HG03159 (cell line): Measurements from ENCODE around the gene WNK2.

Source experiments
- ATAC-seq: cut with Tn5 transposase; IDR thresholded peaks from one replicate; pipeline ENCODE4 v1.9.1; 2021; ENCODE audit warnings: mild to moderate bottlenecking, moderate library complexity; ENCODE audit not compliant: unreplicated experiment

The WNK2 gene

GRCh38 chr9:93198117-93198837 is 14.3 kb downstream of the WNK2 start:
- no peak for ATAC-seq

GRCh38 chr9:93198838-93199625 is 15.1 kb downstream of the WNK2 start:
- no peak for ATAC-seq

GRCh38 chr9:93200449-93200742 is 16.5 kb downstream of the WNK2 start:
- ATAC-seq, result no peak

- no peak for ATAC-seq
Observed at GRCh38 chr9:93200989-93201334, 17.0 kb downstream of the WNK2 start.

DNA sequence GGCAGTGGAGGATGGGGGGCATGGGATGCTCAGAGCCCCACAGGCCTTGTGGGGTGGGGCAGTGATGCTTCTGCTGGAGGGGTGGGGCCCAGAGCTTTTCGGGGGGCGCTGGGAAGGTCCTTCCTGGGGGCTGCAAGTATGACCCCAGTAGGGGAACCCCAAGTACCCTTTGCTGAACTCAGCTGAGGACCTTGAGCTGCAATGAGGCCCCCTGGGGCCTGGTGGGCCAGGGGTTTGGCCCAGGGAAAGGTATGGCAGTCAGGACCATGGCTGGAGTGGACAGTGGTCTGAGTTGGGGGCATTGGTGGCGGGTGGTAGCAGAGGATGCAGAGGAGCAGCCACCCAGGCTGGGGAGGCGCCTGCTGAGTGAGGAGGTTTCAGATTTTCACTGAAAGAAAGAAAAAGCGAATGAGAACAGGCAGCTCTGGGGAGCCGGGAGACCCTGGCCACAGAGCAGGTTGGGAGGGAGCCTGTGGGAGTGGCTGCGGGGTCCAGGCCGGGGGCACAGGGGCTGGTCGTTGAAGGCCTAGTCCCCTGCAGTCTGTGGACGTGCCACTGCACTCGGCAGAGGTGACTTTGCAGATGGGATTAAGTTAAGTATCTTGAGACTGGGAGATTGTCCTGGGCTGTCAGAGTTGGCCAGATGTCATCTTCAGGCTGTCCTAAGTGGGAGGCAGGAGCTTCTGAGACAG is 19.2 kb downstream of the WNK2 start:
- ATAC-seq, result no peak

GRCh38 chr9:93203718-93204469 is 20.0 kb downstream of the WNK2 start:
- no peak for ATAC-seq

GRCh38 chr9:93204470-93205043 is 20.6 kb downstream of the WNK2 start:
- no peak for ATAC-seq

DNA sequence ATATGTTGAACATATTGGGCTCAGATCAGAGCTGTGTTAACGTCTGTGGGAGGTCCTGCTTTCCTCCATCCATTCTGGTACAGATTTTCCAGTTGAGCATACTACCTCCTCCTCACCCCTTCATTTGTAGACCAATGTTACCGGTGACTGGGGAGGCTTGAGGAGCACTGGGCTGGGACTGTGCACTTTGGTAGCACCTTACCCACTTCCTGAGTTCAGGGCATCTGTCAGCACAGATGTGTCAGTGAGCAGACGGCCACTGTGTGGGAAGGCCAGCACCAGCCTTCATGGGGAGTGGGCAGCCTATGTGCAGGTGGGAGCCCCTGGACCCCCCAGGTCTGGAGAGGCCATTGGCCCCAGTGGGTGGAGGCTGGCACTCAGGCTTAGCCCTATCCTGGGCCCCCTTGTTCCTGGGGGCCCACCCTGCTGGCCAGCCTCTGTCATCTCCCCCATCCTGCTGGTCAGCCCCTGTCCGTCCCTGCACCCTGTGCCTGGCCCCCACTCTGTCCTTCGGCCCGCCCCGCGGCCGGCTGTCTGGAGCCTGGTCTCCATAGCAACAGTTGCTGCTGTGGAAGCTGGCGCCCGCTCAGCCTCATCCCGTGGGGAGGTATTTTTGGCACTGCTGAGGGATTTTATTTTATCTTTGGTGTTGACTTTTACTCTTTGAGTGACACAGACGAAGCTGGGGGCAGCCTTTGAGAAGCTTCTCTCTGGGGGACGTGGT is 21.3 kb downstream of the WNK2 start:
- no peak for ATAC-seq

DNA sequence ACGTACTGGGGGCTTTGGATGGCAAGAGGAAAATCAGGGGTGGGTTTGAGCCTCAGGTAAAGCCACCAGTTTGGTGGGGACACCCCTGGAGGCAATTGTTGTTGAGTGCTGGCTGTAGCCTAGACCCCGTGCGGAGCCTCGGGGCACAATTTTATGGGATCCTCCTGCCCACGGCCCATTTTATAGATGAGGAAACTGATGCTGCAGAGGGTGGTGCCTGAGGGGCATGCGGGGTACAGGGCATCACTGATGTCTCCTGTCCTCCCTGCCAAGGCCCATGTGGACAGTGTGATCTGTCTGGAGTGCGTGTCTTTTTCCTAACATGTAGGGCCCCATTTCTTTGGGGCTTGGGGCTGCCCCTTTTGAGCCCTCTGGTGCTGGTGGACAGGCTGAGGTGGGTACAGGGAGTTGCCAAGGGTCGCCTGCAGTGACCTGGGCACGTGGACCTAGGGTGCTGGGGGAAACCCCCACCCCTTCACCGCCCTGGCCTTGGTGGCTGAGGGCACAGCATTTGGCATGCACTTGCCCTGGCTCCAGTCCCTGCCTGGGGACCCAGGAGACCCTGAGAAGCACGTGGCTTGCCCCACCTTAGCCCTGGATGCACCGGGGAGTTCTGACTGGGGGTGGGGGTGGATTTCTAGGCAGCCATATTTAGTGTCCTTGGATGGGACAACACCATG is 22.1 kb downstream of the WNK2 start:
- ATAC-seq, result no peak

- no peak for ATAC-seq
Observed at GRCh38 chr9:93206576-93207155, 22.7 kb downstream of the WNK2 start.

DNA sequence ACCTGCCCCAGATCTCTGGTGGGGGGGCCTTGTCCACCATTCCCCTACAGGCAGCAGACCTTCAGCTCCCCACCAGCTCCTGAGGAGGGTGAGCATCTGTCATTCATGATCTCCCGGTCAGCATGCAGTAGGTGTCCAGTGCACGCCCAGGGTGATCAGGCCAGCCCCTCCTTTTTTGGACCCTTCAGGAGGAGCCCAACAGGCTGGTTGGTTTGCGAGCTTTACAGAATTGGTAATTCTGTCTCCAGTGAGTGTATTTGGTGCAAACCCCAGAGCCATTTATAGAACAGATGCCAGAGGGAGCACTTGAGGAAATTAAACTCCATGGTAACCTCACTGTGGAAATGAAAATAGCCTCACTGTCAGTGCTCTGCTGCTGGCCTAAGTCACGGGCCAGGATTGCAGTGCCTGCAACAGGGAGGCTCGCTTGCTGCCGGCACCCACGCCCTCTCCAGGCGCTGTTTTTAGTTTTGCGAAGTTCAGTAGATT is 23.4 kb downstream of the WNK2 start:
- ATAC-seq, result no peak

GRCh38 chr9:93207860-93208734 is 24.2 kb downstream of the WNK2 start:
- ATAC-seq, result no peak

GRCh38 chr9:93209097-93209496 is 25.2 kb downstream of the WNK2 start:
- no peak for ATAC-seq

GRCh38 chr9:93209576-93210323 is 25.8 kb downstream of the WNK2 start:
- no peak for ATAC-seq

DNA sequence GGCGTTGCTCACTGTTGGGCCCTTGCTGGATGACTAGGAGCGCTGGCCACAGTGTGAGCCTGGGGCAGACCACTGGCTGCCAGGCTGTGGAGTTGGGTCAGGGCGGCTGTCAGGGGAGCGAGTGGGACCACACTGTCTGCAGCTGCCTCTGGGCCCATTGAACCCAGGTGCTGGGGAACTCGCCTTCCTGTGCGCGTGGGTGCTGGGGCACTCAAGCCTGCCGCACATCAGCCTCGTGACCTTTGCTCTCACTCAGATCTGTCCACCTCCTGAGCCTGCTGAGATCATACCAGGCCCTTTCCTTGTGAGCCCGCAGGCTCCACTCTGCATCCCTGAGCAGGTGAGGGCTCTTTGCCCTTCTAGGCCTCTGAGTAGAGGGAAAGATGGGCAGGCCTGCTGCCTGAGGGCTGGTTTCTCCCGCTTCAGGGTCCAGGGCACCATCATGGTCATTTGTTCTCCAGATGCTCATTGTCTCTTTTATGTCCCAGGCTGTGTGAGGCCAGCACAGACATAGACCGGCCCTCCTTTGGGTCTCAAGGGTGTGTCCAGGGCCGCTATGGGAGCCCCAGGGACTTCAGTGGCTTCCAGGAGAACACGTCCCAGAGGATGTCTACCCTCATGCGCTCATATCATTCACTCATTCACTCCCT is 26.5 kb downstream of the WNK2 start:
- ATAC-seq, result no peak

DNA sequence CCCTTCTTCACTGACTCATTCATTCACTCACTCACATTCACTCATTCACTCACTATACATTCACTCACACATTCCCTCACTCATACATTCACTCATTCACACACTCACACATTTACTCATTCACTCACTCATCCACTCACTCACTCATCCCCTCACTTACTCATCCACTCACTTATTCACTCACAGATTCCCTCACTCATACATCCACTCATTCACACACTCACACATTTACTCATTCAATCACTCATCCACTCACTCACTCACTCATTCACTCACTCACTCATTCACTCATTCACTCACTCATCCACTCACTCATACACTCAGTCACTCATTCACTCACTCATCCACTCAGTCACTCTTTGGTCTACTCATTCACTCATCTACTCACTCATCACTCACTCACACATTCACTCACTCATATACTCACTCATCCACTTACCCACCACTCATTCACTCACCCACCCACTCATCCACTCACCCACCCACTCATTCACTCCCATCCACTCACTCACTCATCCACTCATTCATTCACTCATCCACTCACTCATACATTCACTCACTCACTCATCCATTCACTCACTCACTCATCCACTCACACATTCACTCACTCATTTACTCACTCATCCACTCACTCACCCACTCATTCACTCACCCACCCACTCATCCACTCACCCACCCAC is 27.2 kb downstream of the WNK2 start:
- ATAC-seq, result no peak

- no peak for ATAC-seq
Observed at GRCh38 chr9:93211654-93212001, 27.7 kb downstream of the WNK2 start.
